B cell (primary cell): ENCODE measurements around the gene PLCL1. TPM values are rescaled to one million over a fixed set of nuclear protein-coding genes. Genes with fewer than 3 reads are reported as not detected.

Experiments
- ATAC-seq: fragments of 200-7000 bp; cut with Tn5 transposase; one replicate; pipeline ENCODE4 v1.10.0; 2021; ENCODE audit warnings: low read depth, mild to moderate bottlenecking, moderate number of reproducible peaks, moderate library complexity
- CTCF ChIA-PET: fragments of 350-600 bp; sonication (Branson Sonifier 250); formaldehyde crosslinking; loops from one replicate; lab custom pipeline; 2021; ENCODE audit warnings: antibody characterized with exemption, inconsistent platforms; lab: Charles Lee
- POLR2A ChIA-PET: fragments of 350-600 bp; sonication (Branson Sonifier 250); formaldehyde crosslinking; loops from one replicate; lab custom pipeline; 2021; ENCODE audit warnings: antibody characterized with exemption; lab: Charles Lee
- DNase-seq: peaks from one replicate; pipeline ENCODE4 v3.0.0; 2013
- H2AFZ ChIP-seq: 2 replicates; pipeline ENCODE4 v1.6.1; 2012; ENCODE audit warnings: mild to moderate bottlenecking, low read depth, low read length; ENCODE audit not compliant: insufficient read depth, poor library complexity, severe bottlenecking
- H3K27ac ChIP-seq, 2 donors: 1 replicate in 1 of 2; 2 replicates in 1 of 2; pipeline ENCODE4 v1.5.1; 2012 to 2013; ENCODE audit warnings: low read length in 2 of 2, mild to moderate bottlenecking in 2 of 2, moderate library complexity in 1 of 2
- H3K27me3 ChIP-seq, 4 experiments: fragments of 200-600 bp in 1 of 4; sonication (generic) in 1 of 4; replicated peaks in 1 of 4; 1 replicate in 2 of 4; 2 replicates in 2 of 4; pipeline versions ENCODE4 v1.6.1 to v1.7.0; 2013 to 2016; ENCODE audit warnings: low read length in 3 of 4, mild to moderate bottlenecking in 2 of 4, mixed read lengths in 1 of 4, moderate library complexity in 1 of 4; ENCODE audit not compliant: insufficient read depth in 4 of 4, control insufficient read depth in 3 of 4; ENCODE audit errors: control extremely low read depth in 1 of 4
- H3K36me3 ChIP-seq, 2 experiments: replicated peaks in 1 of 2; 1 replicate in 1 of 2; 2 replicates in 1 of 2; pipeline versions ENCODE4 v1.6.1 to v1.7.1; 2013; ENCODE audit warnings: low read length in 1 of 2; ENCODE audit not compliant: insufficient read depth in 2 of 2, control insufficient read depth in 1 of 2; ENCODE audit errors: control extremely low read depth in 1 of 2, extremely low read depth in 1 of 2
- H3K4me1 ChIP-seq, 2 donors: fragments of 200-600 bp in 1 of 2; sonication (generic) in 1 of 2; 1 replicate in 1 of 2; 2 replicates in 1 of 2; pipeline versions ENCODE4 v1.5.1 to v1.6.1; 2013 to 2017; ENCODE audit warnings: low read length in 2 of 2; ENCODE audit not compliant: control insufficient read depth in 2 of 2, insufficient read depth in 2 of 2
- H3K4me2 ChIP-seq: replicated peaks from 2 replicates; pipeline ENCODE3; 2012; ENCODE audit warnings: mild to moderate bottlenecking, low read depth, low read length; ENCODE audit not compliant: poor library complexity, severe bottlenecking
- H3K4me3 ChIP-seq, 5 experiments: fragments of 200-600 bp in 1 of 5; sonication (generic) in 1 of 5; 1 replicate in 3 of 5; 2 replicates in 2 of 5; pipeline versions ENCODE4 v1.5.1 to v1.7.0; 2011 to 2016; ENCODE audit warnings: low read length in 4 of 5, mild to moderate bottlenecking in 4 of 5, low read depth in 2 of 5, control low read depth in 1 of 5, moderate library complexity in 1 of 5; ENCODE audit not compliant: insufficient read depth in 1 of 5; ENCODE audit errors: control extremely low read depth in 1 of 5, extremely low read depth in 1 of 5
- H3K79me2 ChIP-seq: fragments of 200-600 bp; sonication (generic); one replicate; pipeline ENCODE4 v1.6.0; 2016; ENCODE audit warnings: low read length; ENCODE audit not compliant: control insufficient read depth, insufficient read depth
- H3K9ac ChIP-seq: fragments of 200-600 bp; sonication (generic); 2 replicates; pipeline ENCODE4 v1.6.1; 2017; ENCODE audit warnings: mild to moderate bottlenecking, low read length, moderate library complexity
- H3K9me3 ChIP-seq, 3 donors: one replicate each; pipeline versions ENCODE4 v1.6.1 to v1.7.1; 2013; ENCODE audit warnings: low read length in 2 of 3; ENCODE audit not compliant: control insufficient read depth in 2 of 3, insufficient read depth in 1 of 3; ENCODE audit errors: control extremely low read depth in 1 of 3
- H4K20me1 ChIP-seq: 2 replicates; pipeline ENCODE4 v1.6.0; 2012; ENCODE audit warnings: mild to moderate bottlenecking, low read length; ENCODE audit not compliant: insufficient read depth, control insufficient read depth, poor library complexity, severe bottlenecking
- H3K27ac Mint-ChIP-seq: one replicate; pipeline ENCODE4 v1.8.0; 2021; ENCODE audit warnings: mixed read lengths
- H3K27me3 Mint-ChIP-seq: one replicate; pipeline ENCODE4 v1.8.0; 2021; ENCODE audit warnings: mixed read lengths
- H3K4me1 Mint-ChIP-seq: one replicate; pipeline ENCODE4 v1.8.0; 2021; ENCODE audit warnings: mixed read lengths
- H3K4me3 Mint-ChIP-seq: one replicate; pipeline ENCODE4 v1.8.0; 2021; ENCODE audit warnings: mixed read lengths
- H3K9me3 Mint-ChIP-seq: one replicate; pipeline ENCODE4 v1.8.0; 2022; ENCODE audit warnings: mixed read lengths; ENCODE audit not compliant: insufficient read depth
- EZH2 ChIP-seq: IDR thresholded peaks from 2 replicates; pipeline ENCODE4 v1.6.1; 2012; ENCODE audit warnings: borderline replicate concordance, low read depth, mild to moderate bottlenecking, moderate library complexity, low read length; ENCODE audit not compliant: insufficient read depth, poor library complexity, severe bottlenecking
- WGBS: methylation state at CpG from one replicate; pipeline ENCODE4 v1.1.5; 2013; ENCODE audit warnings: missing lambda C conversion rate; ENCODE audit not compliant: insufficient coverage; 5-methylcytosine and 5-hydroxymethylcytosine counted together
- intact Hi-C: fragments of 100-400 bp; cut with micrococcal nuclease; formaldehyde crosslinking; loops from one replicate; pipeline ENCODE4 v1.10.0; 2022
- polyA plus RNA-seq: library from polyadenylated mRNA; depleted of rRNA; stranded (reverse); fragments of >200 nt; gene quantifications from 2 replicates; pipeline ENCODE4 v1.2.3, GENCODE V29; 2012
- total RNA-seq, 2 donors: library from RNA; stranded (reverse); fragments of 120-200 nt in 1 of 2; gene quantifications; 1 replicate in 1 of 2; 2 replicates in 1 of 2; pipeline versions ENCODE4 v1.2.3 to v1.2.4, GENCODE V29; 2013 to 2022
- TF ChIP-seq, protein P1 (sequence below): fragments of 200-600 bp; IDR thresholded peaks from one replicate; pipeline ENCODE4 v1.8.0; 2022; ENCODE audit warnings: antibody characterized with exemption, mild to moderate bottlenecking

Gene PLCL1
- total and polyA plus RNA-seq, 2 donors (not counting 1 experiment from before 2014, with no cell fraction given), result 0.07 to 0.25 TPM

DNA sequence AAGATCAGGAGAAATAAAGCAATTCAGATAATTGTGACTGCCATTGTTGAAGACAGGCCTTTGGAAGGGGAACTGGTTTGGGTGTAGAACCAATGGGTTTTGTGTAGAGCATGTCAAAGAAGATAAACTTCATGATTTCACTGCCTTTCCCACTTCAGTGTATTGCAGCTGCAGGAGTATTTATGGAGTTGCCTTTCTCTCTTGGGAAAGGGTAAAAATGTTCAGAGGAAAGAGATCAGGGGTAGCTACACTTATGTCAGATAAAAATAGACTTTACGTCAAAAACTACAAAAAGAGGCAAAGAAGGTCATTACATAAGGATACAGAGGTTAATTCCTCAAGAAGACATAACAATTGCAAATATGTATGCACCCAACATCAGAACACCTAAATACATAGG lies 249.4 kb downstream of the PLCL1 start:
- no peaks in the 10 kb centered on the region for H3K9me3 Mint-ChIP-seq
- no peak for DNase-seq

DNA sequence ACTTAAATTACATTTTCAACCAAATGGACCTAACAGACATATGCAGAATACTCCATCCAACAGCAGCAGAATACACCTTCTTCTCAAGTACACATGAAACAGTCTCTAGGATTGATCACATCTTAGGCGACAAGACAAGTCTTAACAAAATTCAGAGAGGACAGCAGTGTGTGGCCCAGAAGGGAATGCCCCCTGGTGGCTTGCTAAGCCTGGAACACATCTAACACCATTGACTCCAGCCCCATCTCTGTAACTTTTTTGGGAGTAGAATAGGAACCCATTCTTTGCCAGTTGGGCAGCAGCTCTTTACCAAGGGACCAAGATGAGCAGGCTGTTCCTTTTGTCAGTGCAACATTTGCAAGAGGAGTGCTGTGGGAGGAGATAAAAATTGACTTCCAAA lies 249.9 kb downstream of the PLCL1 start:
- H2AFZ ChIP-seq, result no peak overlapping the region
- no peak overlapping the region for H3K27ac ChIP-seq
- no peak overlapping the region for H3K9ac ChIP-seq
- intact Hi-C loops, result no loop called here
- POLR2A ChIA-PET, result no interaction called here
- TF ChIP-seq, protein P1, sequence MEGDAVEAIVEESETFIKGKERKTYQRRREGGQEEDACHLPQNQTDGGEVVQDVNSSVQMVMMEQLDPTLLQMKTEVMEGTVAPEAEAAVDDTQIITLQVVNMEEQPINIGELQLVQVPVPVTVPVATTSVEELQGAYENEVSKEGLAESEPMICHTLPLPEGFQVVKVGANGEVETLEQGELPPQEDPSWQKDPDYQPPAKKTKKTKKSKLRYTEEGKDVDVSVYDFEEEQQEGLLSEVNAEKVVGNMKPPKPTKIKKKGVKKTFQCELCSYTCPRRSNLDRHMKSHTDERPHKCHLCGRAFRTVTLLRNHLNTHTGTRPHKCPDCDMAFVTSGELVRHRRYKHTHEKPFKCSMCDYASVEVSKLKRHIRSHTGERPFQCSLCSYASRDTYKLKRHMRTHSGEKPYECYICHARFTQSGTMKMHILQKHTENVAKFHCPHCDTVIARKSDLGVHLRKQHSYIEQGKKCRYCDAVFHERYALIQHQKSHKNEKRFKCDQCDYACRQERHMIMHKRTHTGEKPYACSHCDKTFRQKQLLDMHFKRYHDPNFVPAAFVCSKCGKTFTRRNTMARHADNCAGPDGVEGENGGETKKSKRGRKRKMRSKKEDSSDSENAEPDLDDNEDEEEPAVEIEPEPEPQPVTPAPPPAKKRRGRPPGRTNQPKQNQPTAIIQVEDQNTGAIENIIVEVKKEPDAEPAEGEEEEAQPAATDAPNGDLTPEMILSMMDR, result no peak
- no peak for TF ChIP-seq EZH2
- Mint-ChIP-seq H3K4me1 (no peaks in the 10 kb centered on the region), H3K9me3 (no peaks in the 10 kb centered on the region), H3K4me3 (no peak overlapping the region), H3K27me3 (no peaks in the 10 kb centered on the region), H3K27ac (no peak overlapping the region)
- DNase-seq (no peak), ATAC-seq (no peak)
- H3K36me3 ChIP-seq, result no peaks in the 10 kb centered on the region
- H4K20me1 ChIP-seq, result no peaks in the 10 kb centered on the region
- WGBS, result 100% methylated on average over 1 of the region's 1 CpG
- CTCF ChIA-PET, result no interaction called here
- no peak overlapping the region for H3K4me3 ChIP-seq
- no peaks in the 10 kb centered on the region for H3K79me2 ChIP-seq
- no peak overlapping the region for H3K4me2 ChIP-seq
- no peaks in the 10 kb centered on the region for H3K27me3 ChIP-seq
- H3K9me3 ChIP-seq, result no peaks in the 10 kb centered on the region
- no peaks in the 10 kb centered on the region for H3K4me1 ChIP-seq

More for the DNA sequence above, 249.4 kb downstream of the PLCL1 start:
- ATAC-seq, result no peak
- Histone ChIP-seq H3K4me1 (no peaks in the 10 kb centered on the region), H3K27me3 (no peaks in the 10 kb centered on the region), H3K9ac (no peak overlapping the region), H3K36me3 (no peaks in the 10 kb centered on the region), H3K27ac (no peak overlapping the region), H3K79me2 (no peaks in the 10 kb centered on the region), H3K9me3 (no peaks in the 10 kb centered on the region), H2AFZ (no peak overlapping the region), H3K4me2 (no peak overlapping the region), H3K4me3 (no peak overlapping the region), H4K20me1 (no peaks in the 10 kb centered on the region)
- intact Hi-C loops, result no loop called here
- no peak overlapping the region for H3K4me3 Mint-ChIP-seq
- POLR2A ChIA-PET, result no interaction called here
- WGBS, result no CpG with 5 or more reads among the region's 1 CpG
- no peaks in the 10 kb centered on the region for H3K27me3 Mint-ChIP-seq
- no peak overlapping the region for H3K27ac Mint-ChIP-seq
- H3K4me1 Mint-ChIP-seq, result no peaks in the 10 kb centered on the region
- CTCF ChIA-PET, result no interaction called here
- TF ChIP-seq, protein P1, result no peak
- no peak for TF ChIP-seq EZH2
